HCT116 (cell line): ENCODE results near the gene GBP2. TPM values are rescaled to one million over a fixed set of nuclear protein-coding genes. Genes with fewer than 3 reads are reported as not detected.

Source experiments
- ATAC-seq: fragments of 200-7000 bp; cut with Tn5 transposase; 2 replicates; pipeline ENCODE4 v1.9.1; 2020; ENCODE audit warnings: mild to moderate bottlenecking, moderate library complexity
- BruUV-seq: library from RNA; stranded (reverse); fragments of 400-500 nt; replicated peaks from 2 replicates; lab custom pipeline; 2021; lab: Mats Ljungman, UMichigan
- CTCF ChIA-PET: fragments of 300-600 bp; sonication (Branson Sonifier 250); formaldehyde crosslinking; loops from one replicate; lab custom pipeline; 2021; ENCODE audit warnings: antibody characterized with exemption; lab: Charles Lee
- POLR2A ChIA-PET: fragments of 300-600, 350-600 bp; sonication (Branson Sonifier 250); formaldehyde crosslinking; loops from one replicate; lab custom pipeline; 2021; ENCODE audit warnings: antibody characterized with exemption; lab: Charles Lee
- RAD21 ChIA-PET, 2 experiments: fragments of 300-600 bp; sonication (Branson Sonifier 250); formaldehyde crosslinking; loops; one replicate each; lab custom pipeline; 2023; ENCODE audit warnings: low total read pairs in 2 of 2; ENCODE audit not compliant: uncharacterized antibody in 2 of 2, unreplicated experiment in 2 of 2, low non-redundant PET in 1 of 2; lab: Charles Lee
- DNase-seq: peaks from one replicate; pipeline ENCODE4 v3.0.0-alpha.2; 2010; ENCODE audit warnings: low read depth, low spot score
- H2AFZ ChIP-seq: fragments of 200-600 bp; shearing (Covaris generic), sonication (generic); 2 replicates; pipeline ENCODE4 v1.6.1; 2017; ENCODE audit warnings: low read depth, mixed run types, mixed read lengths, antibody characterized with exemption, low read length; ENCODE audit not compliant: poor library complexity, severe bottlenecking
- H3K27ac ChIP-seq: 2 replicates; pipeline ENCODE4 v1.5.1; 2012; ENCODE audit warnings: low read depth, low read length
- H3K27me3 ChIP-seq: fragments of 200-600 bp; sonication (generic); 2 replicates; pipeline ENCODE4 v1.6.1; 2016; ENCODE audit warnings: mixed run types, low read length, mixed read lengths; ENCODE audit not compliant: insufficient read depth
- H3K36me3 ChIP-seq, 2 experiments: fragments of 200-500 bp in 1 of 2; fragments of 200-600 bp in 1 of 2; sonication (Bioruptor generic) in 1 of 2; sonication (generic) in 1 of 2; 2 replicates each; pipeline versions ENCODE4 v1.5.1 to v1.6.1; 2014 to 2016; ENCODE audit warnings: low read length in 2 of 2, inconsistent platforms in 1 of 2, mixed read lengths in 1 of 2, mixed run types in 1 of 2; ENCODE audit not compliant: insufficient read depth in 2 of 2, control insufficient read depth in 1 of 2
- H3K4me1 ChIP-seq, 2 experiments: fragments of 200-600 bp in 1 of 2; sonication (generic) in 1 of 2; 2 replicates each; pipeline versions ENCODE4 v1.5.1 to v1.6.1; 2012 to 2017; ENCODE audit warnings: low read length in 2 of 2, inconsistent platforms in 1 of 2, mild to moderate bottlenecking in 1 of 2, mixed read lengths in 1 of 2, mixed run types in 1 of 2, moderate library complexity in 1 of 2; ENCODE audit not compliant: insufficient read depth in 2 of 2, control insufficient read depth in 1 of 2
- H3K4me2 ChIP-seq: fragments of 200-600 bp; sonication (generic); 2 replicates; pipeline ENCODE4 v1.6.1; 2017; ENCODE audit warnings: mixed run types, low read length, mixed read lengths
- H3K4me3 ChIP-seq, 2 experiments: fragments of 200-600 bp in 1 of 2; sonication (generic) in 1 of 2; replicated peaks in 1 of 2; 2 replicates each; pipeline ENCODE4 v1.5.1; 2011 to 2016; ENCODE audit warnings: low read length in 2 of 2, control low read depth in 1 of 2, low read depth in 1 of 2, mild to moderate bottlenecking in 1 of 2, mixed read lengths in 1 of 2, mixed run types in 1 of 2
- H3K79me2 ChIP-seq: fragments of 200-600 bp; sonication (generic); 2 replicates; pipeline ENCODE4 v1.6.1; 2017; ENCODE audit warnings: mild to moderate bottlenecking, mixed run types, low read length, moderate library complexity, mixed read lengths; ENCODE audit not compliant: insufficient read depth
- H3K9ac ChIP-seq: fragments of 200-600 bp; sonication (generic); 2 replicates; pipeline ENCODE4 v1.6.1; 2016; ENCODE audit warnings: low read length, mixed read lengths
- H3K9me2 ChIP-seq: fragments of 200-600 bp; sonication (generic), shearing (Covaris generic); 2 replicates; pipeline ENCODE4 v1.6.1; 2017; ENCODE audit warnings: mixed run types, mild to moderate bottlenecking, moderate library complexity; ENCODE audit not compliant: insufficient read depth
- H3K9me3 ChIP-seq, 2 experiments: fragments of 200-500 bp in 1 of 2; fragments of 200-600 bp in 1 of 2; sonication (Bioruptor generic) in 1 of 2; sonication (generic) in 1 of 2; 2 replicates each; pipeline ENCODE4 v1.6.1; 2014 to 2017; ENCODE audit warnings: low read length in 2 of 2, mixed read lengths in 2 of 2, inconsistent platforms in 1 of 2, low read depth in 1 of 2, mild to moderate bottlenecking in 1 of 2, mixed run types in 1 of 2, moderate library complexity in 1 of 2; ENCODE audit not compliant: control insufficient read depth in 1 of 2, insufficient read depth in 1 of 2
- H4K20me1 ChIP-seq: fragments of 200-600 bp; sonication (generic), shearing (Covaris generic); 2 replicates; pipeline ENCODE4 v1.6.1; 2017; ENCODE audit warnings: mixed run types, mild to moderate bottlenecking, moderate library complexity; ENCODE audit not compliant: insufficient read depth
- ATF3 ChIP-seq: IDR thresholded peaks from 2 replicates; pipeline ENCODE4 v1.6.1; 2012
- CBX3 ChIP-seq: IDR thresholded peaks from 2 replicates; pipeline ENCODE4 v1.6.1; 2012; ENCODE audit warnings: low read depth
- ELF1 ChIP-seq: IDR thresholded peaks from 2 replicates; pipeline ENCODE4 v1.6.1; 2012; ENCODE audit warnings: low read depth, borderline replicate concordance
- EZH2 ChIP-seq: fragments of 200-600 bp; sonication (generic); IDR thresholded peaks from 2 replicates; pipeline ENCODE4 v1.6.1; 2017; ENCODE audit warnings: antibody characterized with exemption, mixed run types
- EZH2phosphoT487 ChIP-seq: fragments of 200-600 bp; IDR thresholded peaks from 2 replicates; pipeline ENCODE4 v1.6.1; 2018; ENCODE audit warnings: antibody characterized with exemption, borderline replicate concordance
- FOSL1 ChIP-seq: IDR thresholded peaks from 2 replicates; pipeline ENCODE4 v1.6.1; 2012; ENCODE audit warnings: low read depth
- MAX ChIP-seq: IDR thresholded peaks from 2 replicates; pipeline ENCODE4 v1.6.1; 2012
- POLR2A ChIP-seq: IDR thresholded peaks from 2 replicates; pipeline ENCODE4 v1.7.0; 2011; ENCODE audit warnings: borderline replicate concordance; ENCODE audit not compliant: insufficient read depth, insufficient read length; ENCODE audit errors: extremely low read depth
- POLR2AphosphoS5 ChIP-seq: IDR thresholded peaks from 2 replicates; pipeline ENCODE4 v1.6.1; 2011; ENCODE audit warnings: mild to moderate bottlenecking, low read depth, low read length, moderate library complexity
- SIN3A ChIP-seq: IDR thresholded peaks from 2 replicates; pipeline ENCODE4 v1.6.1; 2012; ENCODE audit warnings: low read depth
- SP1 ChIP-seq: IDR thresholded peaks from 2 replicates; pipeline ENCODE4 v1.6.1; 2012; ENCODE audit warnings: low read depth
- TCF7L2 ChIP-seq: IDR thresholded peaks from 2 replicates; pipeline ENCODE4 v1.7.0; 2011; ENCODE audit warnings: borderline replicate concordance, inconsistent platforms; ENCODE audit not compliant: insufficient read depth, insufficient read length; ENCODE audit errors: extremely low read depth
- ZBTB33 ChIP-seq: IDR thresholded peaks from 2 replicates; pipeline ENCODE4 v1.6.1; 2011; ENCODE audit warnings: mild to moderate bottlenecking, low read length, moderate library complexity; ENCODE audit not compliant: insufficient replicate concordance; ENCODE audit errors: extremely low read depth
- ZNF274 ChIP-seq: fragments of 200-500 bp; sonication (Bioruptor generic); IDR thresholded peaks from 2 replicates; pipeline ENCODE4 v1.6.1; 2014; ENCODE audit warnings: mild to moderate bottlenecking, low read depth, low read length, inconsistent platforms
- intact Hi-C: fragments of 100-400 bp; cut with micrococcal nuclease; formaldehyde crosslinking; loops from 2 replicates; pipeline ENCODE4 v1.10.0; 2022
- total RNA-seq: library from RNA; stranded (reverse); gene quantifications from one replicate; pipeline ENCODE4 v1.2.1, GENCODE V29; 2021; ENCODE audit not compliant: unreplicated experiment
- TF ChIP-seq, protein P1 (sequence below): IDR thresholded peaks from 2 replicates; pipeline ENCODE4 v1.6.1; 2012; ENCODE audit warnings: low read depth
- TF ChIP-seq, protein P2 (sequence below), 3 experiments: fragments of 200-600 bp in 1 of 3; sonication (generic) in 1 of 3; IDR thresholded peaks in 2 of 3; conservative IDR thresholded peaks in 1 of 3; 2 replicates each; pipeline ENCODE4 v1.5.1; 2012 to 2017; ENCODE audit warnings: low read depth in 2 of 3, low read length in 2 of 3, antibody characterized with exemption in 1 of 3, borderline replicate concordance in 1 of 3, control low read depth in 1 of 3, mild to moderate bottlenecking in 1 of 3, mixed read lengths in 1 of 3, mixed run types in 1 of 3, moderate library complexity in 1 of 3; ENCODE audit not compliant: insufficient read depth in 1 of 3

The GBP2 gene
- total RNA-seq, 1 experiment from 2014 or later: 0.98 TPM

GRCh38 chr1:89100412-89100811 lies 25.5 kb downstream of the GBP2 start:
- Histone ChIP-seq H3K27me3 (no peaks in the 10 kb centered on the region), H2AFZ (no peak overlapping the region)

More at GRCh38 chr1:89100412-89100811, 25.5 kb downstream of the GBP2 start:
- no peaks in the 10 kb centered on the region for H4K20me1 ChIP-seq
- ATAC-seq: no peak
- no peaks in the 10 kb centered on the region for H3K4me1 ChIP-seq
- no peaks in the 10 kb centered on the region for H3K79me2 ChIP-seq
- no peak overlapping the region for H3K4me2 ChIP-seq
- ChIA-PET CTCF (no interaction called here), POLR2A (no interaction called here), RAD21 (no interaction called here)
- H3K27ac ChIP-seq: no peak overlapping the region
- no peak overlapping the region for H3K9ac ChIP-seq
- TF ChIP-seq, protein P1, sequence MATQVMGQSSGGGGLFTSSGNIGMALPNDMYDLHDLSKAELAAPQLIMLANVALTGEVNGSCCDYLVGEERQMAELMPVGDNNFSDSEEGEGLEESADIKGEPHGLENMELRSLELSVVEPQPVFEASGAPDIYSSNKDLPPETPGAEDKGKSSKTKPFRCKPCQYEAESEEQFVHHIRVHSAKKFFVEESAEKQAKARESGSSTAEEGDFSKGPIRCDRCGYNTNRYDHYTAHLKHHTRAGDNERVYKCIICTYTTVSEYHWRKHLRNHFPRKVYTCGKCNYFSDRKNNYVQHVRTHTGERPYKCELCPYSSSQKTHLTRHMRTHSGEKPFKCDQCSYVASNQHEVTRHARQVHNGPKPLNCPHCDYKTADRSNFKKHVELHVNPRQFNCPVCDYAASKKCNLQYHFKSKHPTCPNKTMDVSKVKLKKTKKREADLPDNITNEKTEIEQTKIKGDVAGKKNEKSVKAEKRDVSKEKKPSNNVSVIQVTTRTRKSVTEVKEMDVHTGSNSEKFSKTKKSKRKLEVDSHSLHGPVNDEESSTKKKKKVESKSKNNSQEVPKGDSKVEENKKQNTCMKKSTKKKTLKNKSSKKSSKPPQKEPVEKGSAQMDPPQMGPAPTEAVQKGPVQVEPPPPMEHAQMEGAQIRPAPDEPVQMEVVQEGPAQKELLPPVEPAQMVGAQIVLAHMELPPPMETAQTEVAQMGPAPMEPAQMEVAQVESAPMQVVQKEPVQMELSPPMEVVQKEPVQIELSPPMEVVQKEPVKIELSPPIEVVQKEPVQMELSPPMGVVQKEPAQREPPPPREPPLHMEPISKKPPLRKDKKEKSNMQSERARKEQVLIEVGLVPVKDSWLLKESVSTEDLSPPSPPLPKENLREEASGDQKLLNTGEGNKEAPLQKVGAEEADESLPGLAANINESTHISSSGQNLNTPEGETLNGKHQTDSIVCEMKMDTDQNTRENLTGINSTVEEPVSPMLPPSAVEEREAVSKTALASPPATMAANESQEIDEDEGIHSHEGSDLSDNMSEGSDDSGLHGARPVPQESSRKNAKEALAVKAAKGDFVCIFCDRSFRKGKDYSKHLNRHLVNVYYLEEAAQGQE: no peak
- TF ChIP-seq SIN3A (no peak), EZH2 (no peak), EZH2phosphoT487 (no peak), POLR2AphosphoS5 (no peak), ZNF274 (no peak), TCF7L2 (no peak), CBX3 (no peak), FOSL1 (no peak), ATF3 (no peak), MAX (no peak), ELF1 (no peak), ZBTB33 (no peak), SP1 (no peak), POLR2A (no peak)
- TF ChIP-seq, protein P2, sequence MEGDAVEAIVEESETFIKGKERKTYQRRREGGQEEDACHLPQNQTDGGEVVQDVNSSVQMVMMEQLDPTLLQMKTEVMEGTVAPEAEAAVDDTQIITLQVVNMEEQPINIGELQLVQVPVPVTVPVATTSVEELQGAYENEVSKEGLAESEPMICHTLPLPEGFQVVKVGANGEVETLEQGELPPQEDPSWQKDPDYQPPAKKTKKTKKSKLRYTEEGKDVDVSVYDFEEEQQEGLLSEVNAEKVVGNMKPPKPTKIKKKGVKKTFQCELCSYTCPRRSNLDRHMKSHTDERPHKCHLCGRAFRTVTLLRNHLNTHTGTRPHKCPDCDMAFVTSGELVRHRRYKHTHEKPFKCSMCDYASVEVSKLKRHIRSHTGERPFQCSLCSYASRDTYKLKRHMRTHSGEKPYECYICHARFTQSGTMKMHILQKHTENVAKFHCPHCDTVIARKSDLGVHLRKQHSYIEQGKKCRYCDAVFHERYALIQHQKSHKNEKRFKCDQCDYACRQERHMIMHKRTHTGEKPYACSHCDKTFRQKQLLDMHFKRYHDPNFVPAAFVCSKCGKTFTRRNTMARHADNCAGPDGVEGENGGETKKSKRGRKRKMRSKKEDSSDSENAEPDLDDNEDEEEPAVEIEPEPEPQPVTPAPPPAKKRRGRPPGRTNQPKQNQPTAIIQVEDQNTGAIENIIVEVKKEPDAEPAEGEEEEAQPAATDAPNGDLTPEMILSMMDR (IDR thresholded peaks at IDR 0.05 in 2 of 3, conservative IDR thresholded peaks at IDR 0.05 in 1 of 3; ENCODE audit: borderline replicate concordance in 1 of 3, insufficient read depth in 1 of 3, low read depth in 2 of 3, low read length in 2 of 3): no peak
- DNase-seq: no peak
- no TSS peak for BruUV-seq
- H3K9me2 ChIP-seq: no peaks in the 10 kb centered on the region
- intact Hi-C loops: no loop called here
- H3K36me3 ChIP-seq: no peaks in the 10 kb centered on the region
- H3K9me3 ChIP-seq: peaks cover 0 to 5% of the 10 kb centered on the region in 2 experiments; a peak in 2 of 4 replicates
- H3K4me3 ChIP-seq: no peak overlapping the region
